NT2/D1 (cell line): ENCODE results near the gene CAD.

Source experiments
- DNase-seq: peaks from one replicate; pipeline ENCODE4 v3.0.0-alpha.2; 2011; ENCODE audit warnings: low read depth, low spot score
- H3K27me3 ChIP-seq: 2 replicates; pipeline ENCODE4 v1.6.0; 2011; ENCODE audit warnings: mild to moderate bottlenecking; ENCODE audit not compliant: insufficient read length, insufficient read depth
- H3K36me3 ChIP-seq: 2 replicates; pipeline ENCODE4 v1.6.1; 2011; ENCODE audit warnings: mild to moderate bottlenecking, low read length, mixed read lengths; ENCODE audit not compliant: insufficient read depth, insufficient read length
- H3K4me1 ChIP-seq: 2 replicates; pipeline ENCODE4 v1.5.1; 2011; ENCODE audit not compliant: insufficient read depth, insufficient read length
- H3K4me3 ChIP-seq: 2 replicates; pipeline ENCODE4 v1.5.1; 2011; ENCODE audit warnings: low read depth; ENCODE audit not compliant: insufficient read length
- H3K9ac ChIP-seq: 2 replicates; pipeline ENCODE4 v1.6.0; 2011; ENCODE audit warnings: low read depth; ENCODE audit not compliant: insufficient read length
- H3K9me3 ChIP-seq: 2 replicates; pipeline ENCODE4 v1.5.1; 2011; ENCODE audit warnings: mild to moderate bottlenecking, low read length; ENCODE audit not compliant: insufficient read depth
- SUZ12 ChIP-seq: IDR thresholded peaks from 2 replicates; pipeline ENCODE4 v1.6.1; 2011; ENCODE audit not compliant: insufficient read length, insufficient read depth; ENCODE audit errors: extremely low read depth
- YY1 ChIP-seq: IDR thresholded peaks from 2 replicates; pipeline ENCODE4 v1.6.1; 2011; ENCODE audit not compliant: insufficient read length, insufficient read depth
- ZNF274 ChIP-seq: IDR thresholded peaks from 2 replicates; pipeline ENCODE4 v1.6.1; 2011; ENCODE audit warnings: mild to moderate bottlenecking, low read depth, low read length

Gene CAD

DNA sequence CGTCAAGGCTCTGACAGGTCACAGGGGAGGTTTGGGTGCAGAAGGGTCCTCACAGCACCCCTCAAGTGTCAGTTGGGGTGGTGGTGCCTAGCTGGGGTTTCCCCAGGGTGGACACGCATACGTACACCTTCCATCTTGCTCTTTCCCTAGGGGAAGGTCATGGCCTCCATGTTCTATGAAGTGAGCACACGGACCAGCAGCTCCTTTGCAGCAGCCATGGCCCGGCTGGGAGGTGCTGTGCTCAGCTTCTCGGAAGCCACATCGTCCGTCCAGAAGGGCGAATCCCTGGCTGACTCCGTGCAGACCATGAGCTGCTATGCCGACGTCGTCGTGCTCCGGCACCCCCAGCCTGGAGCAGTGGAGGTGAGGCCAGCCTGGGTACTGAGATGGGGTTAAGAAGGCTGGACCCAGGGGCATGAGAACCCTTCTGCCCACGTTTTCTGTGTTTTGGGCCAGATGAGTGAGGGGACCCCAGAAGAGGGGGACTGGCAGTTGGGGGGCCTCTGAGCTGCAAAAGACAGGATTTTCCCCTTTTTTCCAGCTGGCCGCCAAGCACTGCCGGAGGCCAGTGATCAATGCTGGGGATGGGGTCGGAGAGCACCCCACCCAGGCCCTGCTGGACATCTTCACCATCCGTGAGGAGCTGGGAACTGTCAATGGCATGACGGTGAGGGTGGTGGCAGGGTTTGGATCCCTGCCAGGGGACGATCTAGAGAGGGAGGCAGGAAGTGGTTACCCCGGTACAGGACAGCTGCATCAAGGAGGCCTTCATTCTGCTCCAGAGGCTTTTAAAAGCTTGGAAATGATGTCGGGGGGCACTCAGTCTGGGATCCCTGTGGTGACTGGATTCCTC, 24.8 kb downstream of the CAD start:
- Histone ChIP-seq H3K9me3 (no peaks in the 10 kb centered on the region), H3K27me3 (no peaks in the 10 kb centered on the region), H3K4me1 (no peaks in the 10 kb centered on the region), H3K36me3 (peaks cover 83% of the 10 kb centered on the region), H3K9ac (no peak overlapping the region), H3K4me3 (no peak overlapping the region)
- DNase-seq: no peak
- TF ChIP-seq ZNF274 (no peak), YY1 (no peak), SUZ12 (no peak)

- TF ChIP-seq SUZ12 (no peak), YY1 (no peak), ZNF274 (no peak)
Measured at GRCh38 chr2:27242614-27242951, 25.4 kb downstream of the CAD start.

DNA sequence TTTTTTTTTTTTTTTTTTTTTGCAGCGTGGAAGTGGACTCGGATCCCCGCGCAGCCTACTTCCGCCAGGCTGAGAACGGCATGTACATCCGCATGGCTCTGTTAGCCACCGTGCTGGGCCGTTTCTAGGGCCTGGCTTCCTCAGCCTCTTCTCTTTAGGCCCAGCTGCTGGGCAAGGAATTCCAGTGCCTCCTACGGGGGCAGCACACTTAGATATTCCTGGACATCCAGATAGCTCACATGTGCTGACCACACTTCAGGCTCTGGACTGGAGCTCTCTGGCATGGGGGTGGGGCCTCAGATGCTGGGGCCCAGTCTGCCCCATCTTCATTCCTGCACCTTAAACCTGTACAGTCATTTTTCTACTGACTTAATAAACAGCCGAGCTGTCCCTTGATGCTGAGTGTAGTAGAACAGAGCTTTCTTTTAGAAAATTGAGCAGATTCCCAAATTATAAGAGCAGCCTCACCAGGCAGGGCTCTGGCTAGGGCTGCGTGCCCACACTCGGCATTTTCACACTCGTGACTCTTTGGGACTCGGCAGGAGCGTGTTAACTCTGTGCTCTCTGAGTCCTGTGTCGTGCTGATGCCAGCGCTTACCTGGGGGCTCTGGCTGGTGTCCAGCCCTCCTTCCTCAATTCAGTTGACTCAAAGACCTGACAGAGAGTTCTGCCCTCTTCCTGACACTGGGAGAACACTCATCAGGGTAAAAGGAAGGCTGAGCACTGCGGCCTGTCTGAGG, 26.4 kb downstream of the CAD start:
- peaks cover 68% of the 10 kb centered on the region for H3K36me3 ChIP-seq
- H3K27me3 ChIP-seq: no peaks in the 10 kb centered on the region
- TF ChIP-seq SUZ12 (no peak), YY1 (no peak), ZNF274 (no peak)
- H3K9ac ChIP-seq: no peak overlapping the region
- no peak for DNase-seq
- no peak overlapping the region for H3K4me3 ChIP-seq
- no peaks in the 10 kb centered on the region for H3K4me1 ChIP-seq
- no peaks in the 10 kb centered on the region for H3K9me3 ChIP-seq

More at GRCh38 chr2:27242614-27242951, 25.4 kb downstream of the CAD start:
- Histone ChIP-seq H3K4me3 (no peak overlapping the region), H3K27me3 (no peaks in the 10 kb centered on the region), H3K9me3 (no peaks in the 10 kb centered on the region), H3K9ac (no peak overlapping the region), H3K4me1 (no peaks in the 10 kb centered on the region), H3K36me3 (peaks cover 78% of the 10 kb centered on the region)
- no peak for DNase-seq

- DNase-seq: no peak
- Histone ChIP-seq H3K36me3 (peaks cover 54% of the 10 kb centered on the region), H3K4me1 (no peaks in the 10 kb centered on the region), H3K9me3 (no peaks in the 10 kb centered on the region), H3K9ac (no peak overlapping the region), H3K4me3 (no peak overlapping the region), H3K27me3 (no peaks in the 10 kb centered on the region)
- TF ChIP-seq YY1 (no peak), ZNF274 (no peak), SUZ12 (no peak)
Measured at GRCh38 chr2:27245116-27245515, 27.9 kb downstream of the CAD start.

- no peak overlapping the region for H3K4me3 ChIP-seq
- peaks cover under 1% of the 10 kb centered on the region for H3K4me1 ChIP-seq
- no peaks in the 10 kb centered on the region for H3K27me3 ChIP-seq
- DNase-seq: no peak
- peaks cover 49% of the 10 kb centered on the region for H3K36me3 ChIP-seq
- no peaks in the 10 kb centered on the region for H3K9me3 ChIP-seq
- H3K9ac ChIP-seq: no peak overlapping the region
- TF ChIP-seq SUZ12: no peak
- TF ChIP-seq ZNF274: no peak
- TF ChIP-seq YY1: no peak
Measured at GRCh38 chr2:27245626-27246025, 28.5 kb downstream of the CAD start.

DNA sequence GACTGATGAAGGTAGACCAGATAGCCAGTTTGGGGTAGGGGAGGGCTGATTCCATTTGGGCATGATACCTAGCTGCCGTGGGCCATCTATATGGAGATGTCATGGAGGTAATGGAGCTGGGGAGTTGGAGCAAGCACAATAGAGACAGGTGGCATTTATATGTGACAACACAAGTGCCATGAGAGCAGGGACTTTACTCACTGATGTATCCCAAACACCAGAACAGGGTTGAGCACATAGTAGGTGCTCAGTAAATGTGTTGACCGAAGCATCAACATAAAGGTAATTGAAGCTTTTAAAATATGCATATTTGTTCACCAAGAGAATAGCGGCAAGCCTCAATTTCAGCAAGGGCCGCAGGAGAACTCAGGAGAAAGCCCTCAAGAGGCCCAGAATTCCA, 30.7 kb downstream of the CAD start:
- no peak overlapping the region for H3K9ac ChIP-seq
- no peak overlapping the region for H3K4me3 ChIP-seq
- no peaks in the 10 kb centered on the region for H3K9me3 ChIP-seq
- no peaks in the 10 kb centered on the region for H3K27me3 ChIP-seq
- peaks cover 5% of the 10 kb centered on the region for H3K4me1 ChIP-seq
- peaks cover 27% of the 10 kb centered on the region for H3K36me3 ChIP-seq
- no peak for DNase-seq
- TF ChIP-seq ZNF274 (no peak), YY1 (no peak), SUZ12 (no peak)

GRCh38 chr2:27249159-27249890, 32.2 kb downstream of the CAD start:
- H3K36me3 ChIP-seq: peaks cover 12% of the 10 kb centered on the region
- H3K4me1 ChIP-seq: peaks cover 5% of the 10 kb centered on the region
- H3K27me3 ChIP-seq: no peaks in the 10 kb centered on the region
- TF ChIP-seq YY1 (no peak), ZNF274 (no peak), SUZ12 (no peak)
- H3K9ac ChIP-seq: no peak overlapping the region
- no peak overlapping the region for H3K4me3 ChIP-seq
- DNase-seq: no peak
- H3K9me3 ChIP-seq: no peaks in the 10 kb centered on the region
